Neural cell (in vitro differentiated cells): ENCODE results near the gene ANO4.

ENCODE experiments used
- EP300 ChIP-seq: fragments of 450-650 bp; conservative IDR thresholded peaks from 2 replicates; pipeline ENCODE4 v1.6.1; 2014; ENCODE audit warnings: antibody characterized with exemption, mild to moderate bottlenecking, moderate library complexity; ENCODE audit not compliant: poor library complexity, severe bottlenecking
- EZH2 ChIP-seq: fragments of 200-600, 300-800 bp; shearing (Covaris generic), sonication (generic); IDR thresholded peaks from 2 replicates; pipeline ENCODE4 v1.6.1; 2014; ENCODE audit warnings: antibody characterized with exemption, low read length, borderline replicate concordance, mild to moderate bottlenecking; ENCODE audit not compliant: insufficient read depth, poor library complexity, severe bottlenecking
- MXI1 ChIP-seq: fragments of 450-650 bp; conservative IDR thresholded peaks from 2 replicates; pipeline ENCODE4 v1.6.1; 2014; ENCODE audit warnings: antibody characterized with exemption, mild to moderate bottlenecking; ENCODE audit not compliant: poor library complexity, severe bottlenecking
- POLR2AphosphoS5 ChIP-seq: IDR thresholded peaks from 2 replicates; pipeline ENCODE4 v1.6.1; 2012
- RAD21 ChIP-seq: fragments of 450-650 bp; conservative IDR thresholded peaks from 2 replicates; pipeline ENCODE4 v1.6.1; 2014; ENCODE audit warnings: antibody characterized with exemption, mild to moderate bottlenecking, moderate library complexity
- SMC3 ChIP-seq: fragments of 450-650 bp; conservative IDR thresholded peaks from 2 replicates; pipeline ENCODE4 v1.6.1; 2014; ENCODE audit warnings: antibody characterized with exemption, mild to moderate bottlenecking, moderate library complexity; ENCODE audit not compliant: poor library complexity
- TAF1 ChIP-seq: IDR thresholded peaks from 2 replicates; pipeline ENCODE4 v1.6.1; 2012; ENCODE audit warnings: low read depth
- TF ChIP-seq, protein P1 (sequence below): fragments of 450-650 bp; IDR thresholded peaks from 2 replicates; pipeline ENCODE4 v1.5.1; 2014; ENCODE audit warnings: antibody characterized with exemption, mild to moderate bottlenecking, moderate library complexity; ENCODE audit not compliant: poor library complexity, severe bottlenecking
- TF ChIP-seq, protein P2 (sequence below): IDR thresholded peaks from 2 replicates; pipeline ENCODE4 v1.6.1; 2012; ENCODE audit warnings: borderline replicate concordance

DNA sequence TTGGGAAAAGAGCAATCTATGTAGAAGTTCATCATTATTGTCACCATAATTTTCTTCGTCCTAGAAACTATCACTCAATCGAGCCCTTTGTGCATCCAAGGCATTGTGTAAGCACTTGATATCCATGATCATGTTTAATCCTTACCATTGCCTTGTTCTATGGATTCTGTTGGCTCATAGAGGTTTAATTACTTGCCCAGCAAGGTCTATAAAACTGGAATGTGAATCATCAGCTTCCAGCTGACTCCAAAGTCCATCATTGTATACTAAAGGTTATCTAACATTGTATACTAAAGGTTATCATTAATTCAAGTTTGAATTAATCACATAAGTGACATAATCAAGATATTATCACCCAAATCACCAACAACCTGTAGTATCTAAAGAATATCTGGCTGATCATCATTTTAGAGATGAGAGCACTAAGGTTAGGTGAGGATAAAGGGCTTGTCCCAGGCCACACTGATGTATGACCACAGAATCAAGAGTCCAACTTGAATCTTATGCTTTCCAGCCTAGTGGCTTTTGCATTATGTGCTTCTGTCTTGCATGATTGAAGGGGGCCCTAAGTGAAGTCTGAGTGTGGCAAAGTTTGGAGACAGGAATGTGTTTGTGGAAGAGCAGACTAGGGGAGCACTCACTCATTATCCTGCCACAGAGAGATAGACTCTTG, 188.1 kb downstream of the ANO4 start:
- TF ChIP-seq, protein P1, sequence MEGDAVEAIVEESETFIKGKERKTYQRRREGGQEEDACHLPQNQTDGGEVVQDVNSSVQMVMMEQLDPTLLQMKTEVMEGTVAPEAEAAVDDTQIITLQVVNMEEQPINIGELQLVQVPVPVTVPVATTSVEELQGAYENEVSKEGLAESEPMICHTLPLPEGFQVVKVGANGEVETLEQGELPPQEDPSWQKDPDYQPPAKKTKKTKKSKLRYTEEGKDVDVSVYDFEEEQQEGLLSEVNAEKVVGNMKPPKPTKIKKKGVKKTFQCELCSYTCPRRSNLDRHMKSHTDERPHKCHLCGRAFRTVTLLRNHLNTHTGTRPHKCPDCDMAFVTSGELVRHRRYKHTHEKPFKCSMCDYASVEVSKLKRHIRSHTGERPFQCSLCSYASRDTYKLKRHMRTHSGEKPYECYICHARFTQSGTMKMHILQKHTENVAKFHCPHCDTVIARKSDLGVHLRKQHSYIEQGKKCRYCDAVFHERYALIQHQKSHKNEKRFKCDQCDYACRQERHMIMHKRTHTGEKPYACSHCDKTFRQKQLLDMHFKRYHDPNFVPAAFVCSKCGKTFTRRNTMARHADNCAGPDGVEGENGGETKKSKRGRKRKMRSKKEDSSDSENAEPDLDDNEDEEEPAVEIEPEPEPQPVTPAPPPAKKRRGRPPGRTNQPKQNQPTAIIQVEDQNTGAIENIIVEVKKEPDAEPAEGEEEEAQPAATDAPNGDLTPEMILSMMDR, result no peak
- no peak for TF ChIP-seq TAF1
- no peak for TF ChIP-seq POLR2AphosphoS5
- no peak for TF ChIP-seq EP300
- TF ChIP-seq, protein P2, sequence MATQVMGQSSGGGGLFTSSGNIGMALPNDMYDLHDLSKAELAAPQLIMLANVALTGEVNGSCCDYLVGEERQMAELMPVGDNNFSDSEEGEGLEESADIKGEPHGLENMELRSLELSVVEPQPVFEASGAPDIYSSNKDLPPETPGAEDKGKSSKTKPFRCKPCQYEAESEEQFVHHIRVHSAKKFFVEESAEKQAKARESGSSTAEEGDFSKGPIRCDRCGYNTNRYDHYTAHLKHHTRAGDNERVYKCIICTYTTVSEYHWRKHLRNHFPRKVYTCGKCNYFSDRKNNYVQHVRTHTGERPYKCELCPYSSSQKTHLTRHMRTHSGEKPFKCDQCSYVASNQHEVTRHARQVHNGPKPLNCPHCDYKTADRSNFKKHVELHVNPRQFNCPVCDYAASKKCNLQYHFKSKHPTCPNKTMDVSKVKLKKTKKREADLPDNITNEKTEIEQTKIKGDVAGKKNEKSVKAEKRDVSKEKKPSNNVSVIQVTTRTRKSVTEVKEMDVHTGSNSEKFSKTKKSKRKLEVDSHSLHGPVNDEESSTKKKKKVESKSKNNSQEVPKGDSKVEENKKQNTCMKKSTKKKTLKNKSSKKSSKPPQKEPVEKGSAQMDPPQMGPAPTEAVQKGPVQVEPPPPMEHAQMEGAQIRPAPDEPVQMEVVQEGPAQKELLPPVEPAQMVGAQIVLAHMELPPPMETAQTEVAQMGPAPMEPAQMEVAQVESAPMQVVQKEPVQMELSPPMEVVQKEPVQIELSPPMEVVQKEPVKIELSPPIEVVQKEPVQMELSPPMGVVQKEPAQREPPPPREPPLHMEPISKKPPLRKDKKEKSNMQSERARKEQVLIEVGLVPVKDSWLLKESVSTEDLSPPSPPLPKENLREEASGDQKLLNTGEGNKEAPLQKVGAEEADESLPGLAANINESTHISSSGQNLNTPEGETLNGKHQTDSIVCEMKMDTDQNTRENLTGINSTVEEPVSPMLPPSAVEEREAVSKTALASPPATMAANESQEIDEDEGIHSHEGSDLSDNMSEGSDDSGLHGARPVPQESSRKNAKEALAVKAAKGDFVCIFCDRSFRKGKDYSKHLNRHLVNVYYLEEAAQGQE, result no peak
- TF ChIP-seq EZH2, result no peak
- no peak for TF ChIP-seq SMC3
- TF ChIP-seq RAD21, result no peak
- TF ChIP-seq MXI1, result no peak
